Progenitor cell of endocrine pancreas (in vitro differentiated cells): ENCODE data around the gene DLGAP3. TPM values are rescaled to one million over a fixed set of nuclear protein-coding genes. Genes with fewer than 3 reads are reported as not detected.

Experiments
- DNase-seq: peaks from one replicate; pipeline ENCODE4 v3.0.0; 2021; ENCODE audit warnings: low spot score; ENCODE audit not compliant: unreplicated experiment
- H3K27ac Mint-ChIP-seq: 2 replicates; pipeline ENCODE4 v1.8.0; 2021; ENCODE audit warnings: mild to moderate bottlenecking, moderate library complexity, mixed read lengths
- H3K27me3 Mint-ChIP-seq: 2 replicates; pipeline ENCODE4 v1.8.0; 2021; ENCODE audit warnings: mixed read lengths
- H3K36me3 Mint-ChIP-seq: 2 replicates; pipeline ENCODE4 v1.8.0; 2022; ENCODE audit warnings: mixed read lengths; ENCODE audit not compliant: insufficient read depth
- H3K4me1 Mint-ChIP-seq: 2 replicates; pipeline ENCODE4 v1.8.0; 2021; ENCODE audit warnings: low read depth, mixed read lengths
- H3K4me3 Mint-ChIP-seq: 2 replicates; pipeline ENCODE4 v1.8.0; 2021; ENCODE audit warnings: low read depth, mild to moderate bottlenecking, moderate library complexity, mixed read lengths
- H3K9me3 Mint-ChIP-seq: 2 replicates; pipeline ENCODE4 v1.8.0; 2021; ENCODE audit warnings: low read depth, mixed read lengths
- CTCF ChIP-seq: fragments of 200-600 bp; sonication (generic); IDR thresholded peaks from one replicate; pipeline ENCODE4 v1.5.0; 2021; ENCODE audit warnings: antibody characterized with exemption, mild to moderate bottlenecking; ENCODE audit not compliant: unreplicated experiment
- total RNA-seq: library from RNA; stranded (reverse); gene quantifications from 2 replicates; pipeline ENCODE4 v1.2.1, GENCODE V29; 2021

The DLGAP3 gene
- total RNA-seq, 1 donor from 2014 or later: 1.3 TPM

GRCh38 chr1:34908369-34908768 lies 21.1 kb downstream of the DLGAP3 start:
- H3K27ac Mint-ChIP-seq: no peak overlapping the region
- TF ChIP-seq CTCF: no peak
- peaks cover 33% of the 10 kb centered on the region for H3K27me3 Mint-ChIP-seq
- H3K36me3 Mint-ChIP-seq: no peaks in the 10 kb centered on the region
- H3K4me3 Mint-ChIP-seq: no peak overlapping the region
- DNase-seq: no peak
- no peaks in the 10 kb centered on the region for H3K9me3 Mint-ChIP-seq
- H3K4me1 Mint-ChIP-seq: no peaks in the 10 kb centered on the region

- no peak for TF ChIP-seq CTCF
- Mint-ChIP-seq H3K27me3 (peaks cover 33% of the 10 kb centered on the region), H3K36me3 (no peaks in the 10 kb centered on the region), H3K4me3 (no peak overlapping the region), H3K27ac (no peak overlapping the region), H3K9me3 (no peaks in the 10 kb centered on the region), H3K4me1 (no peaks in the 10 kb centered on the region)
- no peak for DNase-seq
Observed at GRCh38 chr1:34907487-34908090, 21.9 kb downstream of the DLGAP3 start.

GRCh38 chr1:34906756-34907155 lies 22.7 kb downstream of the DLGAP3 start:
- H3K27me3 Mint-ChIP-seq: peaks cover 41% of the 10 kb centered on the region
- no peaks in the 10 kb centered on the region for H3K36me3 Mint-ChIP-seq
- H3K27ac Mint-ChIP-seq: no peak overlapping the region
- no peaks in the 10 kb centered on the region for H3K4me1 Mint-ChIP-seq
- no peak for DNase-seq
- H3K4me3 Mint-ChIP-seq: no peak overlapping the region
- H3K9me3 Mint-ChIP-seq: no peaks in the 10 kb centered on the region
- TF ChIP-seq CTCF: no peak

- DNase-seq: no peak
- no peaks in the 10 kb centered on the region for H3K4me1 Mint-ChIP-seq
- no peak overlapping the region for H3K4me3 Mint-ChIP-seq
- H3K27me3 Mint-ChIP-seq: peaks cover 45% of the 10 kb centered on the region
- H3K27ac Mint-ChIP-seq: no peak overlapping the region
- no peaks in the 10 kb centered on the region for H3K36me3 Mint-ChIP-seq
- H3K9me3 Mint-ChIP-seq: no peaks in the 10 kb centered on the region
- no peak for TF ChIP-seq CTCF
Observed at GRCh38 chr1:34906222-34906621, 23.2 kb downstream of the DLGAP3 start.

GRCh38 chr1:34905098-34905459 lies 24.4 kb downstream of the DLGAP3 start:
- H3K9me3 Mint-ChIP-seq: no peaks in the 10 kb centered on the region
- no peak overlapping the region for H3K4me3 Mint-ChIP-seq
- no peaks in the 10 kb centered on the region for H3K36me3 Mint-ChIP-seq
- TF ChIP-seq CTCF: no peak
- H3K27ac Mint-ChIP-seq: no peak overlapping the region
- no peaks in the 10 kb centered on the region for H3K4me1 Mint-ChIP-seq
- no peak for DNase-seq
- peaks cover 46% of the 10 kb centered on the region for H3K27me3 Mint-ChIP-seq
